ENCODE data around the gene INPPL1. TPM values are rescaled to one million over a fixed set of nuclear protein-coding genes. Genes with fewer than 3 reads are reported as not detected.

Gene INPPL1
- total and polyA plus RNA-seq, 2 donors (not counting 3 experiments of a cell fraction or from before 2014, with no cell fraction given): 125 to 184 TPM

DNA sequence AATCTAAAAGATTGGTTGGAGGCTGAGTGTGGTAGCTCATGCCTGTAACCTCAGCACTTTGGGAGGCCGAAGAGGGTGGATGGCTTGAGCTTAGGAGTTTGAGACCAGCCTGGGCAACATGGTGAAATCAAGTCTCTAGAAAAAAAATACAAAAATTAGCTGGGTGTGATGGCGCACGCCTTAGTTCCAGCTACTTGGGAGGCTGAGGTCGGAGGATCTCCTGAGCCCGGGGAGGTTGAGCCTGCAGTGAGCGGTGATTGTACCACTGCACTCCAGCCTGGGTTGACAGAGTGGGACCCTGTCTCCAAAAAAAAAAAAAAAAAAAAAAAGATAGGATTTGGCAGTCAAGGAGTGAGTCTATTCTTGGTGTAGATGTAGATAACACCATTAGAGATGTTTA, 22.0 kb upstream of the INPPL1 start:
- ChIA-PET POLR2A (no interaction called here), CTCF (no interaction called here)
- Histone ChIP-seq H4K20me1 (replicated peaks; ENCODE audit: control insufficient read depth, extremely low read depth, insufficient read depth, low read length) (no peaks in the 10 kb centered on the region), H3K9me3 (replicated peaks; ENCODE audit: control insufficient read depth, insufficient read depth, low read length) (no peaks in the 10 kb centered on the region), H3K27me3 (ENCODE audit: control insufficient read depth in 2 of 2, insufficient read depth in 2 of 2, low read length in 2 of 2) (no peaks in the 10 kb centered on the region), H3K36me3 (ENCODE audit: control insufficient read depth in 2 of 2, extremely low read depth in 1 of 2, insufficient read depth in 2 of 2, low read length in 2 of 2) (no peaks in the 10 kb centered on the region), H3K4me2 (ENCODE audit: insufficient read depth, low read length) (no peak overlapping the region), H3K9ac (replicated peaks; ENCODE audit: extremely low read depth, insufficient read depth, low read length) (no peak overlapping the region), H2AFZ (ENCODE audit: low read depth, low read length) (no peak overlapping the region), H3K9me1 (replicated peaks; ENCODE audit: control insufficient read depth, extremely low read depth, insufficient read depth, low read length) (no peaks in the 10 kb centered on the region), H3K4me1 (ENCODE audit: control insufficient read depth, extremely low read depth, insufficient read depth, low read length) (peaks cover 7% of the 10 kb centered on the region), H3K79me2 (ENCODE audit: control insufficient read depth, insufficient read depth, low read length) (no peaks in the 10 kb centered on the region), H3K4me3 (replicated peaks in 1 of 3; ENCODE audit: insufficient read depth in 1 of 3, low read depth in 1 of 3, low read length in 3 of 3) (no peak overlapping the region), H3K27ac (ENCODE audit: insufficient read depth, low read depth, low read length) (no peak overlapping the region)
- dilution Hi-C loops (cut with MboI; ENCODE audit: extremely low pct_ligation_motif_present, low sequenced_read_pairs): no loop called here
- FAIRE-seq: no peak
- intact Hi-C loops (cut with micrococcal nuclease): no loop called here
- TF ChIP-seq EZH2 (IDR thresholded peaks at IDR 0.05; ENCODE audit: borderline replicate concordance, low read depth, low read length, severe bottlenecking) (no peak), POLR2A (IDR thresholded peaks at IDR 0.05; ENCODE audit: low read depth, low read length) (no peak)
- BruUV-seq (replicated peaks): no TSS peak
- no peak for DNase-seq (ENCODE audit: low read depth, low spot score)

- ChIA-PET CTCF (no interaction called here), POLR2A (no interaction called here)
- no peaks in the 10 kb centered on the region for H3K9me1 ChIP-seq (replicated peaks; ENCODE audit: control insufficient read depth, extremely low read depth, insufficient read depth, low read length)
- no peak overlapping the region for H3K27ac ChIP-seq (ENCODE audit: insufficient read depth, low read depth, low read length)
- intact Hi-C loops (cut with micrococcal nuclease): no loop called here
- H3K9ac ChIP-seq (replicated peaks; ENCODE audit: extremely low read depth, insufficient read depth, low read length): no peak overlapping the region
- no peaks in the 10 kb centered on the region for H4K20me1 ChIP-seq (replicated peaks; ENCODE audit: control insufficient read depth, extremely low read depth, insufficient read depth, low read length)
- H3K4me2 ChIP-seq (ENCODE audit: insufficient read depth, low read length): no peak overlapping the region
- no peak for DNase-seq (ENCODE audit: low read depth, low spot score)
- peaks cover 7% of the 10 kb centered on the region for H3K4me1 ChIP-seq (ENCODE audit: control insufficient read depth, extremely low read depth, insufficient read depth, low read length)
- no peaks in the 10 kb centered on the region for H3K36me3 ChIP-seq (ENCODE audit: control insufficient read depth in 2 of 2, extremely low read depth in 1 of 2, insufficient read depth in 2 of 2, low read length in 2 of 2)
- H3K79me2 ChIP-seq (ENCODE audit: control insufficient read depth, insufficient read depth, low read length): no peaks in the 10 kb centered on the region
- no peaks in the 10 kb centered on the region for H3K9me3 ChIP-seq (replicated peaks; ENCODE audit: control insufficient read depth, insufficient read depth, low read length)
- BruUV-seq (replicated peaks): no TSS peak
- no peak overlapping the region for H3K4me3 ChIP-seq (replicated peaks in 1 of 3; ENCODE audit: insufficient read depth in 1 of 3, low read depth in 1 of 3, low read length in 3 of 3)
- TF ChIP-seq, protein P1, sequence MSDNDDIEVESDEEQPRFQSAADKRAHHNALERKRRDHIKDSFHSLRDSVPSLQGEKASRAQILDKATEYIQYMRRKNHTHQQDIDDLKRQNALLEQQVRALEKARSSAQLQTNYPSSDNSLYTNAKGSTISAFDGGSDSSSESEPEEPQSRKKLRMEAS (IDR thresholded peaks at IDR 0.05; ENCODE audit: insufficient read depth, insufficient read length): no peak
- no peak for TF ChIP-seq POLR2AphosphoS5 (IDR thresholded peaks at IDR 0.05; ENCODE audit: insufficient read depth, low read depth, low read length)
- TF ChIP-seq FOS (IDR thresholded peaks at IDR 0.05; ENCODE audit: borderline replicate concordance, insufficient read depth, low read length): no peak
- no peak for TF ChIP-seq POLR2A (IDR thresholded peaks at IDR 0.05; ENCODE audit: low read depth, low read length)
- TF ChIP-seq MYC (IDR thresholded peaks at IDR 0.05; ENCODE audit: low read depth, low read length): no peak
- TF ChIP-seq, protein P2, sequence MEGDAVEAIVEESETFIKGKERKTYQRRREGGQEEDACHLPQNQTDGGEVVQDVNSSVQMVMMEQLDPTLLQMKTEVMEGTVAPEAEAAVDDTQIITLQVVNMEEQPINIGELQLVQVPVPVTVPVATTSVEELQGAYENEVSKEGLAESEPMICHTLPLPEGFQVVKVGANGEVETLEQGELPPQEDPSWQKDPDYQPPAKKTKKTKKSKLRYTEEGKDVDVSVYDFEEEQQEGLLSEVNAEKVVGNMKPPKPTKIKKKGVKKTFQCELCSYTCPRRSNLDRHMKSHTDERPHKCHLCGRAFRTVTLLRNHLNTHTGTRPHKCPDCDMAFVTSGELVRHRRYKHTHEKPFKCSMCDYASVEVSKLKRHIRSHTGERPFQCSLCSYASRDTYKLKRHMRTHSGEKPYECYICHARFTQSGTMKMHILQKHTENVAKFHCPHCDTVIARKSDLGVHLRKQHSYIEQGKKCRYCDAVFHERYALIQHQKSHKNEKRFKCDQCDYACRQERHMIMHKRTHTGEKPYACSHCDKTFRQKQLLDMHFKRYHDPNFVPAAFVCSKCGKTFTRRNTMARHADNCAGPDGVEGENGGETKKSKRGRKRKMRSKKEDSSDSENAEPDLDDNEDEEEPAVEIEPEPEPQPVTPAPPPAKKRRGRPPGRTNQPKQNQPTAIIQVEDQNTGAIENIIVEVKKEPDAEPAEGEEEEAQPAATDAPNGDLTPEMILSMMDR (IDR thresholded peaks at IDR 0.05; ENCODE audit: extremely low read depth in 1 of 2, insufficient read depth in 1 of 2, low read depth in 1 of 2, low read length in 2 of 2): no peak
- TF ChIP-seq EZH2 (IDR thresholded peaks at IDR 0.05; ENCODE audit: borderline replicate concordance, low read depth, low read length, severe bottlenecking): no peak
- TF ChIP-seq GATA2 (IDR thresholded peaks at IDR 0.05; ENCODE audit: insufficient read depth, insufficient read length, low read depth, low read length): no peak
- TF ChIP-seq JUN (IDR thresholded peaks at IDR 0.05; ENCODE audit: borderline replicate concordance, insufficient read depth, insufficient read length, low read depth): no peak
- no peak overlapping the region for H2AFZ ChIP-seq (ENCODE audit: low read depth, low read length)
- no peak for FAIRE-seq
- H3K27me3 ChIP-seq (ENCODE audit: control insufficient read depth in 2 of 2, insufficient read depth in 2 of 2, low read length in 2 of 2): peaks cover 0 to 2% of the 10 kb centered on the region in 2 experiments
- dilution Hi-C loops (cut with MboI; ENCODE audit: extremely low pct_ligation_motif_present, low sequenced_read_pairs): no loop called here
These were observed 21.4 kb upstream of the INPPL1 start for GRCh38 chr11:72203163-72203562.

Measured in endothelial cell of umbilical vein (primary cell).